Erythroblast (primary cell): ENCODE results near the gene HDAC4.

ENCODE experiments used
- GATA1 ChIP-seq: IDR thresholded peaks from 2 replicates; pipeline ENCODE4 v1.6.1; 2011; ENCODE audit warnings: low read depth, mild to moderate bottlenecking, control low read depth, low read length, moderate library complexity
- POLR2A ChIP-seq: IDR thresholded peaks from 2 replicates; pipeline ENCODE4 v1.6.1; 2011; ENCODE audit warnings: mild to moderate bottlenecking, low read length

DNA sequence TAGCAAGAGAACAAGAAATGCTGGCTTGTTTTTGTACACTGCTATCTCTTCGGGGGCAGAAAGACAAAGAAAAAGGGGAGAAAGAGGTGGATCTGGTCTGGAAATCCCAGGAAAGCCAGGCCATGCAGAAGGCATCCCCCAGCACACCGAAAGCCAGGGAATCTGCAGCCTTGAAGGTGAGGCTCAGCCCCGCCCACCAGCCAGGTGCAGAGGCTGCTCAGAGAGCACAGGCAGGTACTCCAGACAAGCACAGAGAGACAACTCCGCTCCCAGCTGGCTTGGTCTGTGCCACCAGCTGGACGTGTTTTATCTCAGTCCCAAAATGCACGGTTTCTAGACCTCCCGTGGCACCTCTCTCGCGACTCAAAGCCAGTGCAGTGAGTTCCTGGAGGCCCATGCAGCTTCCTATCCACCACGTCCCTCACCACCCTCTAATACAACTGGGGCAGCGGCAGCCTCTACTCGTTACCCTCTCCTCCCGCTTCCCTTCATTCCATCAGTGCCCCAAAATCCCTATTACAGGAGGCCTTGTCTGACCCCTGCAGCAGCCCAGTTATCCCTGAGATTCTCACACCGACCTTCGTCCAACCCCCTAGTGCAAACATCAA is 62.8 kb downstream of the HDAC4 start:
- TF ChIP-seq POLR2A = no peak
- no peak for TF ChIP-seq GATA1
